K562 (cell line): Measurements from ENCODE around the gene DPAGT1.

Experiments
- LEF1 ChIP-seq: fragments of 450-650 bp; IDR thresholded peaks from 2 replicates; pipeline ENCODE4 v1.6.1; 2016; ENCODE audit warnings: mild to moderate bottlenecking
- RFX5 ChIP-seq: IDR thresholded peaks from 2 replicates; pipeline ENCODE4 v1.6.1; 2011; ENCODE audit warnings: low read depth, mild to moderate bottlenecking, improper control_type of control experiment, low read length
- TF ChIP-seq, protein P1 (sequence below), 3 experiments: IDR thresholded peaks in 2 of 3; conservative IDR thresholded peaks in 1 of 3; 2 replicates each; pipeline ENCODE4 v1.5.1; 2011 to 2012; ENCODE audit warnings: low read length in 3 of 3, mild to moderate bottlenecking in 3 of 3, control low read depth in 2 of 3, improper control_type of control experiment in 1 of 3, inconsistent platforms in 1 of 3, low read depth in 1 of 3, mixed read lengths in 1 of 3, moderate library complexity in 1 of 3; ENCODE audit not compliant: insufficient read depth in 2 of 3

DNA sequence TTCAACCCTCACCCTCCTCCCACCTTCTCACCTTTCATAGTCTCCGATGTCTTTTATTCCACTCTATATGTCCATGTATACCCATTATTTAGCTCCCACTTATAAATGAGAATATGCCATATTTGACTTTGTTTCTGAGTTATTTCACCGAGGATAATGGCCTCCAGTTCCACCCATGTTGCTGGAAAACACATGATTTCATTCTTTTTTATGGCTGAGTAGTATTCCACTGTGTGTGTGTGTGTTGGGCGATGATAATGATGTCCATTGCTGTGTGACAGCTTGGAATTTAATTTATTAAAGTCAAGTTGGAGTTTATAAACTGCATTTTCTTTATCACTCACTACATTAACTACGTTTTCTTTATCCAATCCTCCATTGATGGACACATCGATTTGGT, 16.6 kb upstream of the DPAGT1 start:
- TF ChIP-seq LEF1, result no peak
- TF ChIP-seq, protein P1, sequence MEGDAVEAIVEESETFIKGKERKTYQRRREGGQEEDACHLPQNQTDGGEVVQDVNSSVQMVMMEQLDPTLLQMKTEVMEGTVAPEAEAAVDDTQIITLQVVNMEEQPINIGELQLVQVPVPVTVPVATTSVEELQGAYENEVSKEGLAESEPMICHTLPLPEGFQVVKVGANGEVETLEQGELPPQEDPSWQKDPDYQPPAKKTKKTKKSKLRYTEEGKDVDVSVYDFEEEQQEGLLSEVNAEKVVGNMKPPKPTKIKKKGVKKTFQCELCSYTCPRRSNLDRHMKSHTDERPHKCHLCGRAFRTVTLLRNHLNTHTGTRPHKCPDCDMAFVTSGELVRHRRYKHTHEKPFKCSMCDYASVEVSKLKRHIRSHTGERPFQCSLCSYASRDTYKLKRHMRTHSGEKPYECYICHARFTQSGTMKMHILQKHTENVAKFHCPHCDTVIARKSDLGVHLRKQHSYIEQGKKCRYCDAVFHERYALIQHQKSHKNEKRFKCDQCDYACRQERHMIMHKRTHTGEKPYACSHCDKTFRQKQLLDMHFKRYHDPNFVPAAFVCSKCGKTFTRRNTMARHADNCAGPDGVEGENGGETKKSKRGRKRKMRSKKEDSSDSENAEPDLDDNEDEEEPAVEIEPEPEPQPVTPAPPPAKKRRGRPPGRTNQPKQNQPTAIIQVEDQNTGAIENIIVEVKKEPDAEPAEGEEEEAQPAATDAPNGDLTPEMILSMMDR (IDR thresholded peaks at IDR 0.05 in 2 of 3, conservative IDR thresholded peaks at IDR 0.05 in 1 of 3; ENCODE audit: insufficient read depth in 2 of 3, low read depth in 1 of 3, low read length in 3 of 3), result no peak
- TF ChIP-seq RFX5, result no peak
